Activated CD8-positive, alpha-beta memory T cell treated with anti-CD3 and anti-CD28 coated beads, Interleukin-2, amount 10 ng/mL, durations not matched to agents 7 days and 5 days (primary cell): ENCODE measurements around the gene GYS1. TPM values are rescaled to one million over a fixed set of nuclear protein-coding genes. Genes with fewer than 3 reads are reported as not detected.
A peak's percentile ranks its signal among the peaks of the same experiment; 100 is the strongest.

Experiments
- ATAC-seq: fragments of 150-1000 bp; cut with Tn5 transposase; one replicate; pipeline ENCODE4 v1.10.0; 2021; ENCODE audit warnings: moderate library complexity
- CTCF ChIA-PET: fragments of 350-600 bp; sonication (Branson Sonifier 250); formaldehyde crosslinking; loops from one replicate; lab custom pipeline; 2021; ENCODE audit warnings: antibody characterized with exemption; lab: Charles Lee
- DNase-seq: peaks from one replicate; pipeline ENCODE4 v3.0.0-alpha.2; 2020
- H3K27ac Mint-ChIP-seq: one replicate; pipeline ENCODE4 v1.8.0; 2021; ENCODE audit warnings: mild to moderate bottlenecking, mixed read lengths
- H3K27me3 Mint-ChIP-seq: one replicate; pipeline ENCODE4 v1.8.0; 2021; ENCODE audit warnings: mixed read lengths
- H3K36me3 Mint-ChIP-seq: one replicate; pipeline ENCODE4 v1.8.0; 2021; ENCODE audit warnings: mild to moderate bottlenecking, mixed read lengths
- H3K4me1 Mint-ChIP-seq: one replicate; pipeline ENCODE4 v1.8.0; 2021; ENCODE audit warnings: mixed read lengths
- H3K4me3 Mint-ChIP-seq: one replicate; pipeline ENCODE4 v1.8.0; 2021; ENCODE audit warnings: mild to moderate bottlenecking, moderate library complexity, mixed read lengths
- H3K9me3 Mint-ChIP-seq: one replicate; pipeline ENCODE4 v1.8.0; 2022; ENCODE audit warnings: low read depth, mixed read lengths
- total RNA-seq, 2 experiments: library from RNA; stranded (reverse); gene quantifications; one replicate each; pipeline ENCODE4 v1.2.3, GENCODE V29; 2021

The GYS1 gene
- total RNA-seq, 2 experiments from 2014 or later, result 44.0 to 65.5 TPM

GRCh38 chr19:48953990-48954594 lies 39.0 kb downstream of the GYS1 start:
- no peaks in the 10 kb centered on the region for H3K27me3 Mint-ChIP-seq
- CTCF ChIA-PET, result interaction anchor here (0.8 to 2.3 kb wide), 9 partner anchors 13 to 160 kb away, joined by 3 to 13 read pairs (median 4); partner anchors contain the start of genes GYS1, LIN7B, PPP1R15A and RUVBL2
- H3K4me3 Mint-ChIP-seq, result peak overlapping the region; percentile 80
- H3K4me1 Mint-ChIP-seq, result peaks cover 40% of the 10 kb centered on the region
- H3K27ac Mint-ChIP-seq, result peak overlapping the region; percentile 84
- H3K36me3 Mint-ChIP-seq, result peaks cover 34% of the 10 kb centered on the region
- ATAC-seq (no peak), DNase-seq (no peak)
- H3K9me3 Mint-ChIP-seq, result no peaks in the 10 kb centered on the region

GRCh38 chr19:48953141-48953540 lies 40.0 kb downstream of the GYS1 start:
- DNase-seq (no peak), ATAC-seq (no peak)
- Mint-ChIP-seq H3K27me3 (no peaks in the 10 kb centered on the region), H3K4me3 (no peak overlapping the region), H3K27ac (no peak overlapping the region), H3K4me1 (peaks cover 33% of the 10 kb centered on the region), H3K9me3 (peaks cover 3% of the 10 kb centered on the region), H3K36me3 (peaks cover 29% of the 10 kb centered on the region)
- CTCF ChIA-PET, result interaction anchor here (0.8 to 2.3 kb wide), 5 partner anchors 17 to 158 kb away, joined by 3 to 12 read pairs (median 4); partner anchors contain the start of genes NUCB1 and PPP1R15A

GRCh38 chr19:48950830-48951519 lies 42.1 kb downstream of the GYS1 start:
- CTCF ChIA-PET, result interaction anchor here (0.8 to 1.1 kb wide), 3 partner anchors 19 to 156 kb away, joined by 3 to 5 read pairs (median 3); partner anchors contain the start of gene RUVBL2
- ATAC-seq (no peak), DNase-seq (no peak)
- peaks cover 15% of the 10 kb centered on the region for H3K4me1 Mint-ChIP-seq
- H3K9me3 Mint-ChIP-seq, result peaks cover 3% of the 10 kb centered on the region
- H3K36me3 Mint-ChIP-seq, result peaks cover 10% of the 10 kb centered on the region
- no peak overlapping the region for H3K4me3 Mint-ChIP-seq
- H3K27me3 Mint-ChIP-seq, result no peaks in the 10 kb centered on the region
- no peak overlapping the region for H3K27ac Mint-ChIP-seq

- CTCF ChIA-PET, result interaction anchor here (1.0 kb wide), 1 partner anchor 44 kb away, joined by 3 read pairs; the partner anchor contains the start of gene RUVBL2
- H3K27ac Mint-ChIP-seq, result no peak overlapping the region
- H3K36me3 Mint-ChIP-seq, result peaks cover 2% of the 10 kb centered on the region
- H3K4me3 Mint-ChIP-seq, result no peak overlapping the region
- DNase-seq, result no peak
- H3K27me3 Mint-ChIP-seq, result no peaks in the 10 kb centered on the region
- peaks cover 3% of the 10 kb centered on the region for H3K9me3 Mint-ChIP-seq
- ATAC-seq, result no peak
- peaks cover 7% of the 10 kb centered on the region for H3K4me1 Mint-ChIP-seq
These were observed 43.0 kb downstream of the GYS1 start for GRCh38 chr19:48950159-48950558.

- Mint-ChIP-seq H3K4me1 (no peaks in the 10 kb centered on the region), H3K36me3 (peaks cover 1% of the 10 kb centered on the region), H3K27me3 (no peaks in the 10 kb centered on the region), H3K9me3 (peaks cover 3% of the 10 kb centered on the region), H3K27ac (no peak overlapping the region), H3K4me3 (no peak overlapping the region)
- CTCF ChIA-PET, result no interaction called here
- ATAC-seq (no peak), DNase-seq (no peak)
These were observed 45.9 kb downstream of the GYS1 start for GRCh38 chr19:48947258-48947542.

GRCh38 chr19:48946463-48947257 lies 46.4 kb downstream of the GYS1 start:
- Mint-ChIP-seq H3K4me3 (no peak overlapping the region), H3K27me3 (no peaks in the 10 kb centered on the region), H3K36me3 (peaks cover 1% of the 10 kb centered on the region), H3K9me3 (peaks cover 3% of the 10 kb centered on the region), H3K4me1 (no peaks in the 10 kb centered on the region), H3K27ac (no peak overlapping the region)
- DNase-seq, result no peak
- CTCF ChIA-PET, result interaction anchor here (1.0 kb wide), 1 partner anchor 24 kb away, joined by 3 read pairs; no protein-coding TSS in a partner anchor
- ATAC-seq, result no peak

- DNase-seq (no peak), ATAC-seq (no peak)
- no peaks in the 10 kb centered on the region for H3K4me1 Mint-ChIP-seq
- peaks cover 3% of the 10 kb centered on the region for H3K9me3 Mint-ChIP-seq
- H3K36me3 Mint-ChIP-seq, result peaks cover 4% of the 10 kb centered on the region
- no peak overlapping the region for H3K27ac Mint-ChIP-seq
- H3K4me3 Mint-ChIP-seq, result no peak overlapping the region
- H3K27me3 Mint-ChIP-seq, result no peaks in the 10 kb centered on the region
- CTCF ChIA-PET, result interaction anchor here (1.0 kb wide), 1 partner anchor 25 kb away, joined by 3 read pairs; no protein-coding TSS in a partner anchor
These were observed 47.3 kb downstream of the GYS1 start for GRCh38 chr19:48945817-48946216.

GRCh38 chr19:48945415-48945814 lies 47.7 kb downstream of the GYS1 start:
- Mint-ChIP-seq H3K36me3 (peaks cover 4% of the 10 kb centered on the region), H3K27ac (no peak overlapping the region), H3K9me3 (peaks cover 3% of the 10 kb centered on the region), H3K4me3 (no peak overlapping the region), H3K4me1 (no peaks in the 10 kb centered on the region), H3K27me3 (no peaks in the 10 kb centered on the region)
- DNase-seq, result no peak
- ATAC-seq, result no peak
- CTCF ChIA-PET, result interaction anchor here (0.8 kb wide), 1 partner anchor 75 kb away, joined by 3 read pairs; a partner anchor contains a TSS

- H3K9me3 Mint-ChIP-seq, result no peaks in the 10 kb centered on the region
- no peaks in the 10 kb centered on the region for H3K4me1 Mint-ChIP-seq
- no peak overlapping the region for H3K27ac Mint-ChIP-seq
- CTCF ChIA-PET, result interaction anchor here (0.8 to 1.8 kb wide), 4 partner anchors 11 to 50 kb away, joined by 3 to 4 read pairs (median 3); partner anchors contain the start of genes GYS1, NUCB1 and RUVBL2
- DNase-seq (no peak), ATAC-seq (no peak)
- H3K4me3 Mint-ChIP-seq, result no peak overlapping the region
- no peaks in the 10 kb centered on the region for H3K27me3 Mint-ChIP-seq
- peaks cover 6% of the 10 kb centered on the region for H3K36me3 Mint-ChIP-seq
These were observed 50.0 kb downstream of the GYS1 start for GRCh38 chr19:48943081-48943480.

- CTCF ChIA-PET, result no interaction called here
- H3K27ac Mint-ChIP-seq, result no peak overlapping the region
- DNase-seq (no peak), ATAC-seq (no peak)
- no peaks in the 10 kb centered on the region for H3K9me3 Mint-ChIP-seq
- H3K4me1 Mint-ChIP-seq, result no peaks in the 10 kb centered on the region
- no peak overlapping the region for H3K4me3 Mint-ChIP-seq
- H3K27me3 Mint-ChIP-seq, result no peaks in the 10 kb centered on the region
- peaks cover 6% of the 10 kb centered on the region for H3K36me3 Mint-ChIP-seq
These were observed 52.2 kb downstream of the GYS1 start for GRCh38 chr19:48940902-48941301.

- Mint-ChIP-seq H3K27ac (no peak overlapping the region), H3K27me3 (peaks cover 1% of the 10 kb centered on the region), H3K4me1 (peaks cover 11% of the 10 kb centered on the region), H3K9me3 (no peaks in the 10 kb centered on the region), H3K36me3 (peaks cover 5% of the 10 kb centered on the region), H3K4me3 (no peak overlapping the region)
- ATAC-seq (no peak), DNase-seq (no peak)
- CTCF ChIA-PET, result no interaction called here
These were observed 54.9 kb downstream of the GYS1 start for GRCh38 chr19:48938256-48938655.

GRCh38 chr19:48935864-48936263 lies 57.2 kb downstream of the GYS1 start:
- peaks cover 2% of the 10 kb centered on the region for H3K36me3 Mint-ChIP-seq
- ATAC-seq (no peak), DNase-seq (no peak)
- peaks cover 11% of the 10 kb centered on the region for H3K27me3 Mint-ChIP-seq
- H3K4me1 Mint-ChIP-seq, result peaks cover 16% of the 10 kb centered on the region
- CTCF ChIA-PET, result interaction anchor here (1.3 to 1.5 kb wide), 2 partner anchors 35 to 36 kb away, joined by 3 to 5 read pairs; no protein-coding TSS in a partner anchor
- H3K27ac Mint-ChIP-seq, result no peak overlapping the region
- no peak overlapping the region for H3K4me3 Mint-ChIP-seq
- H3K9me3 Mint-ChIP-seq, result no peaks in the 10 kb centered on the region

GRCh38 chr19:48934837-48935236 lies 58.3 kb downstream of the GYS1 start:
- CTCF ChIA-PET, result interaction anchor here (1.3 to 1.5 kb wide), 2 partner anchors 36 to 37 kb away, joined by 3 to 5 read pairs; no protein-coding TSS in a partner anchor
- peaks cover 16% of the 10 kb centered on the region for H3K4me1 Mint-ChIP-seq
- H3K9me3 Mint-ChIP-seq, result no peaks in the 10 kb centered on the region
- DNase-seq (no peak), ATAC-seq (no peak)
- H3K36me3 Mint-ChIP-seq, result no peaks in the 10 kb centered on the region
- H3K27me3 Mint-ChIP-seq, result peaks cover 11% of the 10 kb centered on the region
- no peak overlapping the region for H3K27ac Mint-ChIP-seq
- no peak overlapping the region for H3K4me3 Mint-ChIP-seq
